ENCODE results near the gene SLC6A20.

Gene SLC6A20

GRCh38 chr3:45730409-45731154 is 65.8 kb downstream of the SLC6A20 start:
- POLR2A ChIA-PET = no interaction called here
- no peak for TF ChIP-seq CTCF (IDR thresholded peaks at IDR 0.05; ENCODE audit: control extremely low read depth, extremely low read depth, low read depth, missing control alignments)
- CTCF ChIA-PET = interaction anchor here (1.0 to 1.8 kb wide), 5 partner anchors 11 to 120 kb away, joined by 3 to 4 read pairs (median 3); no protein-coding TSS in a partner anchor
- DNase-seq (ENCODE audit: extremely low spot score) = peak; percentile 50

- ChIA-PET POLR2A (no interaction called here), CTCF (interaction anchor here (0.8 kb wide), 1 partner anchor 24 kb away, joined by 4 read pairs; no protein-coding TSS in a partner anchor)
- TF ChIP-seq CTCF (IDR thresholded peaks at IDR 0.05; ENCODE audit: control extremely low read depth, extremely low read depth, low read depth, missing control alignments) = no peak
- no peak for DNase-seq (ENCODE audit: extremely low spot score)
Measured at GRCh38 chr3:45729614-45730013, 66.7 kb downstream of the SLC6A20 start.

GRCh38 chr3:45724911-45725310 is 71.4 kb downstream of the SLC6A20 start:
- ChIA-PET POLR2A (no interaction called here), CTCF (interaction anchor here (1.1 kb wide), 1 partner anchor 15 kb away, joined by 3 read pairs; no protein-coding TSS in a partner anchor)
- DNase-seq (ENCODE audit: extremely low spot score) = no peak
- no peak for TF ChIP-seq CTCF (IDR thresholded peaks at IDR 0.05; ENCODE audit: control extremely low read depth, extremely low read depth, low read depth, missing control alignments)

- no peak for DNase-seq (ENCODE audit: extremely low spot score)
- TF ChIP-seq CTCF (IDR thresholded peaks at IDR 0.05; ENCODE audit: control extremely low read depth, extremely low read depth, low read depth, missing control alignments) = no peak
- ChIA-PET POLR2A (no interaction called here), CTCF (interaction anchor here (0.7 to 1.1 kb wide), 3 partner anchors 11 to 358 kb away, joined by 3 to 4 read pairs (median 3); no protein-coding TSS in a partner anchor)
Measured at GRCh38 chr3:45719655-45720487, 76.5 kb downstream of the SLC6A20 start.

GRCh38 chr3:45716790-45717336 is 79.5 kb downstream of the SLC6A20 start:
- ChIA-PET POLR2A (no interaction called here), CTCF (interaction anchor here (1.1 to 2.9 kb wide), 4 partner anchors 12 to 204 kb away, joined by 3 to 20 read pairs (median 6); no protein-coding TSS in a partner anchor)
- DNase-seq (ENCODE audit: extremely low spot score) = no peak
- TF ChIP-seq CTCF (IDR thresholded peaks at IDR 0.05; ENCODE audit: control extremely low read depth, extremely low read depth, low read depth, missing control alignments) = no peak

GRCh38 chr3:45715945-45716344 is 80.4 kb downstream of the SLC6A20 start:
- no peak for TF ChIP-seq CTCF (IDR thresholded peaks at IDR 0.05; ENCODE audit: control extremely low read depth, extremely low read depth, low read depth, missing control alignments)
- DNase-seq (ENCODE audit: extremely low spot score) = no peak
- ChIA-PET CTCF (interaction anchor here (1.1 to 2.9 kb wide), 6 partner anchors 11 to 56 kb away, joined by 3 to 20 read pairs (median 6); no protein-coding TSS in a partner anchor), POLR2A (no interaction called here)
